Measurements from ENCODE around the gene TIA1.

GRCh38 chr2:70160545-70160944 lies 87.9 kb downstream of the TIA1 start:
- no peak for TF ChIP-seq POLR2AphosphoS5 (IDR thresholded peaks at IDR 0.05)
- no peak for TF ChIP-seq CTCF (IDR thresholded peaks at IDR 0.05)
- TF ChIP-seq EP300 (IDR thresholded peaks at IDR 0.05) = no peak
